BJ (cell line): ENCODE results near the gene XRCC3. TPM values are rescaled to one million over a fixed set of nuclear protein-coding genes. Genes with fewer than 3 reads are reported as not detected.

Experiments used
- CTCF ChIA-PET: fragments of 350-600 bp; formaldehyde crosslinking; extraction: SDS; loops from one replicate; lab custom pipeline; 2021; ENCODE audit warnings: antibody characterized with exemption, inconsistent platforms; lab: Yijun Ruan, JAX
- POLR2A ChIA-PET: fragments of 300-600 bp; sonication (Branson Sonifier 250); formaldehyde crosslinking; extraction: SDS; loops from one replicate; lab custom pipeline; 2021; ENCODE audit warnings: antibody characterized with exemption; lab: Charles Lee
- DNase-seq: peaks from one replicate; pipeline ENCODE4 v3.0.0-alpha.2; 2011; ENCODE audit warnings: low read depth
- H3K27me3 ChIP-seq: 2 replicates; pipeline ENCODE4 v1.6.0; 2011; ENCODE audit warnings: low read length; ENCODE audit not compliant: control insufficient read depth, insufficient read depth
- H3K36me3 ChIP-seq: 2 replicates; pipeline ENCODE4 v1.5.1; 2011; ENCODE audit warnings: low read length; ENCODE audit not compliant: control insufficient read depth, insufficient read depth
- H3K4me3 ChIP-seq: 2 replicates; pipeline ENCODE4 v1.5.1; 2011; ENCODE audit warnings: low read depth, mild to moderate bottlenecking, control low read depth, low read length
- CTCF ChIP-seq: IDR thresholded peaks from 2 replicates; pipeline ENCODE4 v1.5.1; 2011; ENCODE audit warnings: low read depth, mild to moderate bottlenecking, control low read depth, inconsistent platforms, low read length, moderate library complexity; ENCODE audit not compliant: insufficient read depth
- polyA plus RNA-seq: library from polyadenylated mRNA; depleted of rRNA; stranded (reverse); fragments of >200 nt; gene quantifications from 2 replicates; pipeline ENCODE4 v1.2.3, GENCODE V29; 2011

The XRCC3 gene
- polyA plus RNA-seq, 1 experiment = 4.2 TPM

- H3K36me3 ChIP-seq = peaks cover 13% of the 10 kb centered on the region
- DNase-seq = no peak
- H3K4me3 ChIP-seq = no peak overlapping the region
- ChIA-PET CTCF (interaction anchor here (1.3 kb wide), 1 partner anchor 22 kb away, joined by 3 read pairs; no protein-coding TSS in a partner anchor), POLR2A (no interaction called here)
- TF ChIP-seq CTCF = no peak
- H3K27me3 ChIP-seq = no peaks in the 10 kb centered on the region
Observed at GRCh38 chr14:103709814-103710213, 5.4 kb downstream of the XRCC3 start.

GRCh38 chr14:103708750-103709187, 6.5 kb downstream of the XRCC3 start:
- H3K4me3 ChIP-seq = no peak overlapping the region
- DNase-seq = no peak
- no peak for TF ChIP-seq CTCF
- CTCF ChIA-PET = no interaction called here
- peaks cover 16% of the 10 kb centered on the region for H3K36me3 ChIP-seq
- H3K27me3 ChIP-seq = no peaks in the 10 kb centered on the region
- POLR2A ChIA-PET = no interaction called here

GRCh38 chr14:103707329-103708263, 7.7 kb downstream of the XRCC3 start:
- ChIA-PET POLR2A (no interaction called here), CTCF (interaction anchor here (1.2 kb wide), 1 partner anchor 11 kb away, joined by 3 read pairs; no protein-coding TSS in a partner anchor)
- Histone ChIP-seq H3K36me3 (peaks cover 22% of the 10 kb centered on the region), H3K4me3 (no peak overlapping the region), H3K27me3 (no peaks in the 10 kb centered on the region)
- TF ChIP-seq CTCF = no peak
- DNase-seq = no peak

GRCh38 chr14:103706551-103707328, 8.5 kb downstream of the XRCC3 start:
- H3K4me3 ChIP-seq = no peak overlapping the region
- ChIA-PET POLR2A (no interaction called here), CTCF (interaction anchor here (1.2 kb wide), 1 partner anchor 10 kb away, joined by 3 read pairs; no protein-coding TSS in a partner anchor)
- TF ChIP-seq CTCF = no peak
- no peaks in the 10 kb centered on the region for H3K27me3 ChIP-seq
- H3K36me3 ChIP-seq = peaks cover 29% of the 10 kb centered on the region
- no peak for DNase-seq
